RKO (cell line): ENCODE results near the gene SYNGR4.
A peak's percentile ranks its signal among the peaks of the same experiment; 100 is the strongest.
"Not testable (repeated sequence)": the region's sequence is repeated elsewhere in the genome, so short reads cannot be mapped to it uniquely, and the experiment has no call there.

ENCODE experiments used
- DNase-seq: peaks from one replicate; pipeline ENCODE4 v3.0.0-alpha.2; 2016; ENCODE audit warnings: low spot score

Gene SYNGR4, protein sequence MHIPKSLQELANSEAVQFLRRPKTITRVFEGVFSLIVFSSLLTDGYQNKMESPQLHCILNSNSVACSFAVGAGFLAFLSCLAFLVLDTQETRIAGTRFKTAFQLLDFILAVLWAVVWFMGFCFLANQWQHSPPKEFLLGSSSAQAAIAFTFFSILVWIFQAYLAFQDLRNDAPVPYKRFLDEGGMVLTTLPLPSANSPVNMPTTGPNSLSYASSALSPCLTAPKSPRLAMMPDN

DNA sequence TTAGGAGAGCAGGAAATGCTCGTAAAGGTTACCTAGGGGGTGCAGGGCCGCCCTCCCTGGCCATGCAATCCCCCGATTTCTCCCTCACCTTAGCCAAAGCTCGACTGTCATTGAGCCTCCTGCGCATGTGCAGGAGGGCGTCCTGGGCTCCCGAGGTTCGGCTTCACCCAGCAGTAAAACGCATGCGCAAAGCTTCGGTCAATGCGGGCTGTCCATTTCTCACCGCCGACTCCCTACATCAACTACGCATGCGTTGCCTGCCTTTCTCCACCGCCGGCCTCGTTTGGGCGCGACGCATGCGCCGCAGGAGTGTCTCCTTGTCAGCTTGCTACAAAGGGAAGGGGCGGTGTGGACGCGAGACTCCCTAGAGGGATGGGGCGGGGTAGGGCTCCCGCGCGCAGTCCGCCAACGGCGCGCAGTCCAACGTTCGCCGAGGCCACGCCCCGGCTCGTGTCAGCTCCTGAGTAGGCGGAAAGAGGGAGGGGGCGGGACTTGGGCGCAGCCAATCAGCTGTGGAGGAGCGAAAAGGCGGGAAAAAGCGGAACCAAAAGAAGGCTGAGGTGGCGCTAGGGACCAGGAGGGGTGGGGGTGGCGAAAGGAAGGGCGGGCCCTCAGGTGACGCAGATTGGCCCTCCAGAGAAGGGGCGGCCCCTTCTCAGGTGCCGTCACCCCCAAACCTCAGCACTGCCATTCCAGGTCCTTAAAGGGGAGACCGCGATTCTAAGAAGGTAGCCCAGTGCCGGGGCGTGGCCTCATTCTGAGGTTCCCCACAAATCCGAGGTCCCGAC lies at the start of gene SYNGR4, which contains the start of gene TMEM143:
Gene SYNGR4, plus strand, starts transcription at position 558 of the 788 bp plus-strand sequence. CDS start 1,476 bp downstream, outside the sequence.
Gene TMEM143, minus strand, starts transcription at position 131 of the 788 bp plus-strand sequence. Its CDS starts 20 bp downstream, at position 111.
- DNase-seq, result peak; percentile 99

DNA sequence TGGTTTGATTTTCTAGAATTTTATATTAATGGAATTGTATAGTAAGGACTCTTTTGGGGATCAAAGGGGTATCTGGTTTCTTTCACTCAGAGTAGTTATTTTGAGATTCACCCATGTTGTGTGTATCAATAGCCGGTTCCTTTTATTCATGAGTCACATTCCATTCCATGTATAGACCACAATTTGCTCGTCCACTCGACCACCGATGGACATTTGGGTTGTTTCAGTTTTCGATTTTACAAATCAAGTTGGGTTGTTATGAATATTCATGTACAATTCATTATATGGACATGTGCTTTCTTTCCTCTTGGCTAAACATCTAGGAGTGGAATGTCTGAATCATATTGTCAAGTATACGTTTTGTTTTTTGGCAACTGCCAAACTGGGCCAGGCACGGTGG lies 48.5 kb upstream of the SYNGR4 start:
- no peak for DNase-seq

DNA sequence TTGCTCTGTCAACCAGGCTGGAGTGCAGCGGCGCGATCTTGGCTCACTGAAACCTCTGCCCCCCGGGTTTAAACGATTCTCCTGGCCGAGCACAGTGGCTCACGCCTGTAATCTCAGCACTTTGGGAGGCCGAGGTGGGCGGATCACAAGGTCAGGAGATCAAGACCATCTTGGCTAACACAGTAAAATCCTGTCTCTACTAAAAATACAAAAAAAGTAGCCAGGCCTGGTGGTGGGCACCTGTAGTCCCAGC lies 46.5 kb upstream of the SYNGR4 start:
- DNase-seq, result not testable (repeated sequence)

DNA sequence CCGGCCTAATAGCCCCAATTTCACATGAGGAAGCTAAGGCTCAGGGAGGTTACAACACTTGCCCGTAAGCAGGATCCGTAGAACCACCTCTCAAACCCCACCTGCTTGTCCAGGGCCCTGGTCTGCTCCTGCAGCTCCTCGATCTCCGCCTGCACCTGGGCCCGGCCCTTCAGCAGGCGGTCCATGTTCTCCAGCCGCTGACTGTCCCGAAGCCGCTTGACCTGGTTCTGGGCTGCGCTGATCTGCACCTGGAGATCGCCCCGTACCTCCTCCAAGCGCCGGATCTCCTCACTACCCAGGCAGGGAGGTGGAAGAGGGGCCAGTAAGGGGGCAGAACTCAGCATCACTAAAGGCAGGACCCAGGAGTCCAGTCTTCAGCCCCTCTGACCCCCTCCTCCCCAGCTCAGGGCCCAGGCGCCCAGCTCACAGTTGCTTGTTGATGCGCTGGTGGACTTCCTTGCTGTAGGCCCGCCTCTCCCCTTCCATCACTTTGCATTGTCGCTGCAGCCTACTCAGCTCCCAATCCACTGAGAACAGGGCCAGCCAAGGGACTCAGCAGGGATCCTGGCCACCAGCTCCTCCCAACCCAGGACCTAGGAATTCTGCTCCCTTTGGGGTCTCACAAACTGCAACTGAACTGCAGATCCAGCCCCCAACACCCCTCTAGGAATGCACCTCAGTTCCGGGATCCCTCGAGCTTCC lies 45.7 kb upstream of the SYNGR4 start:
- no peak for DNase-seq

DNA sequence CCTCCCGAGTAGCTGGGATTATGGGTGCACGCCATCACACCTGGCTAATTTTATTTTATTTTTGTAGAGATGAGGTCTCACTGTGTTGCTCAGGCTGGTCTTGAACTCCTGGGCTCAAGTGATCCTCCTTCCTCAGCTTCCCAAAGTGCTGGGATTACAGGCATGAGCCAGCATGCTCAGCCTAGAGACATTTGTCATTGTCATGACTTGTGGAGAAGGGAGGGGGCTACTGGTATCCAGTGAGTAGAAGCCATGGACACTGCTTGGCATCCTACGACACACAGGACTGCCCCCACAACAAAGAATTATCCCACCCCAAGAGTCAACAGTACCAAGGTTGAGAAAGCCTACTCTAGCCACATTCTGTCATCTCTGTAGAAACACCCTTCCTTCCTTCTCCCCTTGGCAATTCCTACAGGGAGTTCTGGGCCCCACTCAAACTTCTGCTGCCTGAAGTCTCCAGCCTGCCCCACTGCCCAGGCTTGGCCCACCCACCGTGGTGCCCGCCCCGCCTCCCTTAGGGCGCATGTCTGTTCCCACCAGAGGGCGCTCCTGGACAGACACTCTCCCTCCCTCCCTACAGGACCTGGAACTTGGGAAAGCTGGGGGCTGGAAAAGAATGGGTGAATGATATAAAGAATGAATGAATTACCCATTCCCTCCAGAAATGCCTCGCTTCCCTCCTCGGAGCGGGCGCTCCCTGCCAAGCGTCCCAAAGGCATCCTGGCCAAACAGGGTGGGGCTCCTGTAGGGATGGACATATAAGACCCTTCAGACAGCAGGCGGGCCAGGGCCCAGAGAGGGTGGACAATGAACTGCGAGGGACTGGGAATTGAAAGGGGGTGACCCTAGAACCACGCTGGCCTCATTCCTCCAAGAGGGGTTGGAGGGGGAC lies 44.3 kb upstream of the SYNGR4 start:
- peak; percentile 71 for DNase-seq

DNA sequence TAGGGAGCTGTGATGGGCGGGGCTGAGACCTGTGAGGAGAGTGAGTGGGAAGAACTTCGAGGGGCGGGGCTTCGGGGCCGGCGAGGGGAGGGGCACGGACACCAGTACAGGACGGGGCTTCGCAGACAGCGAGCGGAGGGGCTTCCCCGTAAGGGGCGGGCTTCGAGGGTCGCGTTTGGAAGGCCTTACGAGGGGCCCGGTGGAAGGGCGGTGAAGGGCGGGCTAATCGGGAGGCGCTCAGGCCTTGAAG lies 42.9 kb upstream of the SYNGR4 start:
- DNase-seq, result peak; percentile 91

DNA sequence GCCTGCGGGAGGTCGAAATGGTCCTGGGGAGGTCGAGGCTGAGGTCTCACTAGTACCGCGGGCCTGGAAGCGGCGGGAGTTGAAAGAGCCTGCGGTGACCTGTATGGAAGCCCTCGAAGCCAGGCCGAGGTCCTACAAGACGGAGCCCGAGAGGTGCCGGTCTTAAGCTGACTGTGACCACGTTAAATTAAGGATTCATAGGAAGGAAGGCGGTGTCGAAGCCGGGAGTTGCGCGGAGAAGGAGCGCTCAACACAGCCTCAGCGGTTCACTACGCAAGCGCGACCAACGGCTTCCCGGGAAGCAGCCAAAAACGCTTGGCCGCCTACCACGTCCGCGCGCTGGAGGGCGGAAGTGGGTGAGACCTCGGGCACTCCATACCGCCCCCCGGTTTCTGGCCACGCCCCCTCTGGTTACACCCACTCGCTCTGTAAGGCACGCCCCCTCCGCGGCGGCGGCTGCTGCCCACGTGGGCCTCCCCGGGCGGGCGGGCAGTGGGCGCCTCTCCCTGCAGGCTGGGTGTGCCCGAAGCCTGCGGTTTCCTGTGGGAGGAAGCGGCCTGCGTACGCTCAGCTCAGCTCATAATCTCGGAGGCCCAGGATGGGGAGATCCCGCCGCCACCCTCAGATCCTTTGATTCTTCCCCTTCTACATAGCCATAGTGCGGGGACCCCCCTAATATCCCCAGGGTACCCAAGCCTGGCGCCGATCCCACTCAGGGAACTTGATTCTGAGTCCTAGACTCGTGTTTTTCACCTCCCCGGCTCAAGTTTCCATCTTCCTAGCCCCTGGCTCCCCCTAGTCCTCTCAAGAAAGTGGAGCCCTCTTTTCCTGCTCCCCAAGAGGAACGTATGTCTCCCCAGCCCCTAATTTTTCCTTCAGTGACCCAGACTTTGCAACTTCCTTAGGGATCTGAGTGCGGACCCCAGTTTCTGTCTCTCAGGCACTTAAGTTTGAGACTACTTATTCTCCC lies 42.3 kb upstream of the SYNGR4 start:
- DNase-seq, result peak; percentile 97

DNA sequence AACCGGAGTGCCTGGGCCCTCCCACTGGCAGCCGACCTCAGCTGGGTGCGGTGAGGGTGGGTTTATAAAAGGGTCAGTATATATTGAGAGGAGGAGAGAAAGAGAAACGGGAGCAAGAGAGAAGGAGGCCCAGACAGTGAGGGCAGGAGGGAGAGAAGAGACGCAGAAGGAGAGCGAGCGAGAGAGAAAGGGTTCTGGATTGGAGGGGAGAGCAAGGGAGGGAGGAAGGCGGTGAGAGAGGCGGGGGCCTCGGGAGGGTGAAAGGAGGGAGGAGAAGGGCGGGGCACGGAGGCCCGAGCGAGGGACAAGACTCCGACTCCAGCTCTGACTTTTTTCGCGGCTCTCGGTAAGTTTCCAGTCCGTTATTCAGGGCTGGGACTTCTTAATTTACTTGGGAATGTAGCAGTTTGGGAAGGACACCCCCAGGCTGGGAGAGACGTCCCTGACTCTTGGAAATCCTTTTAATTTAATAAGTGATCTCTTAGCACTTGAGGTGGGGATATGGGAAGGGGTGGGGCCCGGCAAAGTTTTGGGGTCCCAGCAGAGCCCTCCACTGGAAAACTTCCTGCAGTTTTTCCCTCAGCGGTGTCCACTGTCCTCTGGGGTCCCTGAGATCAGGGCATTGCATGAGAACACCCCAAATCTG lies 38.8 kb upstream of the SYNGR4 start, which contains the start of gene EMP3:
Gene EMP3, plus strand, starts transcription at position 288 of the 646 bp plus-strand sequence. CDS start 1,293 bp downstream, outside the sequence.
- peak; percentile 78 for DNase-seq

DNA sequence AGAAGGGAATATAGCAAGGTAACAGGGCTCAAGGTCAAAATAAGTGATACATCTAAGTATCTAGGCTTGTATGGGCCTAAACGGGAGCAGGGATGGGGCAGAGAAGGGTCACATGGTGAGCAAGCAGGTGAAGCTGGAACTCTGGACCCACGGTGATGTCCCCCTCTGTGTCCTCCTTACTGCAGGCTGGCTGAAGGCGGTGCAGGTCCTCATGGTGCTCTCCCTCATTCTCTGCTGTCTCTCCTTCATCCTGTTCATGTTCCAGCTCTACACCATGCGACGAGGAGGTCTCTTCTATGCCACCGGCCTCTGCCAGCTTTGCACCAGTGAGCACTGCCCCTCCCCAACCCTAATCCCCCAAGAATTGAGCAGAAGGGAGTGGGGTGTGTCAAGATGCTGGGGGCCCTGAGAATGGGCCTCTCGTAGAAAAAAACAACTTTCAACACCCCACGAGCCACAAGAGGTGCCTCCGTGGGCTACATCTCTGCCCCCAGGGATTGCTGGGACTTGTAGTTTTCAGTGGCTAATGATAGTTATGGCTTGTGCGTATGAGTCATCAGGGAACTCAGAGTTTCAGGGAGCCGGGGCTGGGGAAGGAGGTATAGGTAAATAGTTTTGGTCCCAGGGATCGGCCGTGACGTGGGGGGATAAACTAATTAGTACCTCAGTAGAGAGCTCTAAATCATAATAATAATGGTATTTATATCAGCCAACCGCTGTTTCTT lies 34.8 kb upstream of the SYNGR4 start:
- peak; percentile 73 for DNase-seq

DNA sequence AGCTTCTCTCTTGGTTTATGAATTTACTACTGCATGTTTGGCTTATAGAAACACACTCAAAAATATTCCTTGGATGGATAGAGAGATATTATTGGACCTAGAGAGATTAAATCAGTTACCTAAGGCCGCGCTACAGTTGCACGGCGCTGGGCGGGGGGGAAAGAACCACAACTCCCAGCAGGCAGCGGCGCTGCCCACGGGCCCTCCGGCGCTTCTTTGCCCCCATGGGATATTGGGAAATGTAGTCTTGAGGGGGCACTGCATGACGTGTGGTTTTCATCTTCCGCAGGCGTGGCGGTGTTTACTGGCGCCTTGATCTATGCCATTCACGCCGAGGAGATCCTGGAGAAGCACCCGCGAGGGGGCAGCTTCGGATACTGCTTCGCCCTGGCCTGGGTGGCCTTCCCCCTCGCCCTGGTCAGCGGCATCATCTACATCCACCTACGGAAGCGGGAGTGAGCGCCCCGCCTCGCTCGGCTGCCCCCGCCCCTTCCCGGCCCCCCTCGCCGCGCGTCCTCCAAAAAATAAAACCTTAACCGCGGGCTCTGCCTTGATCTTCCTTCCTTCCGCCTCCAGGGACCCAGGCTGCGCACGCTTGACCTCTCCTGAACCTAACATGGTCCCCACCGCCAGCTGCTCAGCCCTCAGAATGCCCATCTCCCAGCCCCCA lies 34.0 kb upstream of the SYNGR4 start:
- no peak for DNase-seq

DNA sequence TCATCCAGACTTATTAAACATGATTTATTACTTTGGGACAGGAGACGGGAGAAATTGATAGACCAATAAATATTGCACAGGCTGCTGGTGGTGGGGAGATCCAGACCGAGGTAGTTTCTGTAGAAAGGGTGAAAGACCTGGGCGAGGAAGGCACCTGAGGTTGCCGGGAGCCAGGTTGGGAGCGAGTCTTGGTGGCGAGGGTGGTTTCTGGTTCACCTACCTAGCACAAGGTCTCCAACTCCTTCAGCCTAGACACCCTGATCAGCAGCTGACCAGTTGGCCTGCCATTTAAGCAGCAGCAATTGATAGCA lies 31.9 kb upstream of the SYNGR4 start:
- DNase-seq, result no peak

DNA sequence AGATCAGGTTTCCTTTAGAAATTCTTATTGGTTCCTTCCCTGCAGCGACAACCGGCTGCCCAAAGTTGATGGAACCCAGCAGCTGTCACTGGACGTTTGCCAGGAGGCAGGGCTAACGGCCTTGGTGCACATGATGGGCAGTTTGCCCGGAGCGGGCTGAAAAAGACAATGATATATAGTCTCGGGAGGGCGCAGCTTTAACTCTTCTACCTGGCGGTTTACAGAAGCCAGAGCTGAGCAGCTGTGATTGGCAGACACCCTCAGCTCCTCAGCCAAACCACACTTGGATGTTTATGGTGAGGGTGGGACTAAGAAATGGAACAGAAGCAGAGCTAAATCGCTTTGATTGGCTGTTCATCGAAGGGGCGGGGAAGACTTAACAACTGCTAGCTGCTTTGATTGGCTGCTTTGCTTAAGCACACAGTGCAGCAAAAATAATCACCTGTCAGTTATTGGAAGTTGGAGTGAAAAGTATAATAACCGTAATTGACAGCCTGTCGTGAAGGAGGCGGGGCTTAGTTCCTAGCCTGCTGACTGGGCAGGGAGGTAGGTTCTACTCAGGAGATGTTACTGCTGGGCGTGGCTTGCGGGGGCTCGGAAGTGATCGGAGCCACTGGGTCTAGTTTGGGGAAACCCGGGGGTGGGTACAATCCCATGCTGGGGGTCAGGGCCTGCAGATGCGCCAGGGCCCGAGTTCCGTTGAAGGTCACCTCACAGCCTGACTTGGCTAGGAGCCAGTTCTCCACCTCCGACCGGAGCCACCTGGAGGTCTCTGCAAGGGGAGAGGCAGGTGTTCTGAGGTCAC lies 31.3 kb upstream of the SYNGR4 start:
- peak; percentile 91 for DNase-seq

DNA sequence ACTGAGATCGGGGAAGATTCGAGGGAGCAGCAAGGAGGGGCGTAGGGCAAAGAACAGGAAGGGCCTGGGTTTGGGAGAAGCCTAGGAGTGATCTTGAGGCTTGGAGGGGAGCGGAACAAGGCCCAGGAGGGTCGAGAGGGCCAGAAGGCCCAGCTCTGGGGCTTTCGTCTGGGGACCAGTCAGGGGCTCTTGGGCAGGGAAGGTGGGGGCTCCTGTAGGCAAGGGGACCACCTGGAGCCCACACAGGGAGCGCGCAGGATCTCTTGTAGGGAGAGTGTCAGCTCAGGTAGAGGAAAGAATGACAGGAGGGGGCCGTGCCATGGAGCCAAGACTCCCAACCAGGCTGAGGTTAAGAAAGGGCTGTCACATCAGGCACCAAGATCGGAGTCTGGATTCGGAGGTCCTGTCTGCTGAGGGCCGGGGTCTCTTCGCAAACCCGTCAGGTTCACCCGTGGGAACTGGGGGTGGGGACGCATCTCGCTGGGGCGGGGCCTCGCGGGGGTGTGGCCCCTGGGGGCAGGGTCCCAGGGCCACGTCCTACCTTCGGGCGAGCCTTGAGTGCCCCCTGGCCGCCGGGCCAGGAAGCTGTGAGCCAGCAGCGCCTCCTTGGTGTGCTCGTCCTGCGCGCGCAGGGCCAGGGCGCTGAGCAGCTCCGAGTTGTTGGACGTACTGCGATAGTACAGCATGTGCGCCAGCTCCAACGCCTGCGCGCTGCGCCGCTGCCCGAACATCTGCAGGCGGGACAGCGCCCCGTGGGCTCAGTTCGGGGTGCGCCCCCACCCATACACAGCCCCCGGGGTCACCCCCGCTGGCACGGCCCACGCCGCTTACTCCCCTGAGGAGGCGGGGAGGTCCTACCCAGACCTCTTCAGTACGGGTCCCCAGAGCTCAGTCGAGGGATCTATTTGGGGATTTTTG lies 30.4 kb upstream of the SYNGR4 start:
- DNase-seq, result peak; percentile 95

DNA sequence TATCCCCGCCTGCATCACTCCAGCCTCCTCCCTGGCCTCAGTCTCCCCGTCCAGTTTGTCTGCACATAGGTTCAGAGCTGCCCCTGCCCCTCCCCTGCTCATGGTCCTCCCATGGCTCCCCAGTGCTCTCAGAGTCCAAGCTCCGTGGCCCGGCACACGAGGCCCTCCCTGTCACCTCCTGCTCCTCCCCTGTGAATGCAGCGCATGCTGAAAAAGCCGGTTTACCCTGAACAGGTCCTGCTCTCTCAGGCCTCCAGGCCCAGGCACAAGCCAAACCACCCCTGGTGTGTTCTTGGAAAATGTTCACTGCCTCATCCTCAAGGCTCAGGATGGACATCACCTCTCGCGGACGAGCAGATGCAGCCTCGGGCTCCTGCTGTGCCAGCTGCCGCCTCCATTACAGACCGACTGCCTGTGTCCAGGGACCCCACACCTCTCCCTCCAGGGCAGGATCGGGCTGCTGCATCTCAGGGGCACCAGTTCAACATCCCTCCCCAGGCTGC lies 25.9 kb upstream of the SYNGR4 start:
- no peak for DNase-seq

DNA sequence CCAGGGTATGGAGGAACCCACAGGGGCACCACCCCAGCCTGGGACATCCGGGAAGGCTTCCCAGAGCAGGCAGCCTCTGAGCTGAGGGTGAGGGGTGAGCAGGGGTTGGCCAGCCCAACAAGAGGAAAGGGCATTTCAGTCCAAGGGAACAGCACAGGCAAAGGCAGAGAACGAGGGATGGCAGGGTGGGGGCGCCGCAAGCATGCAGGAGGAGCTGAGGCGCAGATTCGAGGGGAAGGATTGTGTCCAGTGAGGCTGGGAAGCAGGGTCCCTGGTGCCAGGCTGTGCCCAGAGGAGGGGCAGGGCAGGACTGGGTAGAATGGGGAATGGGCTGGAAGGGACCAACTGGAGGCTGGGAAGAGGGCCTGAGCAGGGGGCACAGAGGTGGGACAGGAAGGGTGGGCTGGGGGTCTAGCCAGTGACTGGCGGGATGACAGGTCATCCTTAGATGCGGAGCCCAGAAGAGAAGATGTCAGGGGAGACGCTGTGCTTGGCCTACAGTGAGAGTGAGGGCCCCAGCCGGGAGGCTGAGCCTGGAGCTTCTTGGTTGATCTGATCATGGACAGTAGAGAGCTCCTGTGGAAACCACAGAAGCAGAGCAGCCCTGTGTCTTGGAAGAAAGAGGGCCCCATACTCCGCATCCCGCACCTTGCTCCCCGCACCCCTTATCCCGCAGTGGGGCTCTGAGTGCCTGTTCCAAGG lies 25.2 kb upstream of the SYNGR4 start:
- no peak for DNase-seq

DNA sequence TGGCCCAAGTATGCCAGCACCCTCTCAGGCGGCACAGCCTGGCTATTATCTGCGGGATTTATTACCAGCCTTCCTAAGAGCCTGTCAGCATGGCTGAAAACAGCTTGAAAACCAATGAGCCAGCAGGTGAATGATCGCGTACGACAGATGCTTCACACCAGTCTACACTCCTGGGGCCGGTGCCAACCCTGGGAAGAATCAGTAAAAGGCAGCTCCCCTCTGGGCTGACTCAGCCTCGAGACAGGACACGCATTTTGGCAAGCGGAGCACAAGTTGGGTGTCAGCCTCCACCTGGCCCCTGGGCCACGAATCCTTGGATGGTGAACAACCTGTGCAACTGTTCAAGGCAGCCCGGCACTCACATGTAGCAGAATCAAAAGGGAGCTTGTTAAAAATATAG lies 23.2 kb upstream of the SYNGR4 start:
- DNase-seq, result no peak
